ENCODE data around the gene ASAP3. TPM values are rescaled to one million over a fixed set of nuclear protein-coding genes. Genes with fewer than 3 reads are reported as not detected.
A peak's percentile ranks its signal among the peaks of the same experiment; 100 is the strongest.

ASAP3 gene
- total and polyA plus RNA-seq, 9 of the 15 experiments (the other 6 are each of a cell fraction or from before 2014, with no cell fraction given): 1.7 to 31.2 (median 17.4) TPM

DNA sequence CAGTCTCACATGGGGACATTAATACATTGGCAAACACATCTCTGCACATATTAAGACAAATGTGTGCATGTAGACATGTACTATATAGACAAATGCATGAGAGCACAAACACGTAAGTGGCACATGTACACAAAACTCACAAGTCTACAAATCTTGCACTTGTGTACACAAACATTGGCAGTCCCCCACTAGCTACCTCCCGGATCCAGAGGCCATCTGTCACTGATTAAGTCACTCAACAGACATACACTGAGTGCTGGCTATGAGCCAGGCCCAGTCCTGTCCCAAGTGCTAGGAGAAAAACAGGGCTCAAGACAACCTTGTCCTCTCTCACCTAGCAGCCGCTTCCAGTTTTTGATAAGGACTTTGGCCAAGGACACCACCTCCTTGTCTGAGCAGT is 66.4 kb downstream of the ASAP3 start (continued):
- TF ChIP-seq NFRKB (IDR thresholded peaks at IDR 0.05; ENCODE audit: low read depth): no peak
- TF ChIP-seq CBFA2T2 (conservative IDR thresholded peaks at IDR 0.05): peak; percentile 43
- no peak for TF ChIP-seq ZKSCAN8 (CRISPR knock-in tag; IDR thresholded peaks at IDR 0.05)
- TF ChIP-seq, protein P1, sequence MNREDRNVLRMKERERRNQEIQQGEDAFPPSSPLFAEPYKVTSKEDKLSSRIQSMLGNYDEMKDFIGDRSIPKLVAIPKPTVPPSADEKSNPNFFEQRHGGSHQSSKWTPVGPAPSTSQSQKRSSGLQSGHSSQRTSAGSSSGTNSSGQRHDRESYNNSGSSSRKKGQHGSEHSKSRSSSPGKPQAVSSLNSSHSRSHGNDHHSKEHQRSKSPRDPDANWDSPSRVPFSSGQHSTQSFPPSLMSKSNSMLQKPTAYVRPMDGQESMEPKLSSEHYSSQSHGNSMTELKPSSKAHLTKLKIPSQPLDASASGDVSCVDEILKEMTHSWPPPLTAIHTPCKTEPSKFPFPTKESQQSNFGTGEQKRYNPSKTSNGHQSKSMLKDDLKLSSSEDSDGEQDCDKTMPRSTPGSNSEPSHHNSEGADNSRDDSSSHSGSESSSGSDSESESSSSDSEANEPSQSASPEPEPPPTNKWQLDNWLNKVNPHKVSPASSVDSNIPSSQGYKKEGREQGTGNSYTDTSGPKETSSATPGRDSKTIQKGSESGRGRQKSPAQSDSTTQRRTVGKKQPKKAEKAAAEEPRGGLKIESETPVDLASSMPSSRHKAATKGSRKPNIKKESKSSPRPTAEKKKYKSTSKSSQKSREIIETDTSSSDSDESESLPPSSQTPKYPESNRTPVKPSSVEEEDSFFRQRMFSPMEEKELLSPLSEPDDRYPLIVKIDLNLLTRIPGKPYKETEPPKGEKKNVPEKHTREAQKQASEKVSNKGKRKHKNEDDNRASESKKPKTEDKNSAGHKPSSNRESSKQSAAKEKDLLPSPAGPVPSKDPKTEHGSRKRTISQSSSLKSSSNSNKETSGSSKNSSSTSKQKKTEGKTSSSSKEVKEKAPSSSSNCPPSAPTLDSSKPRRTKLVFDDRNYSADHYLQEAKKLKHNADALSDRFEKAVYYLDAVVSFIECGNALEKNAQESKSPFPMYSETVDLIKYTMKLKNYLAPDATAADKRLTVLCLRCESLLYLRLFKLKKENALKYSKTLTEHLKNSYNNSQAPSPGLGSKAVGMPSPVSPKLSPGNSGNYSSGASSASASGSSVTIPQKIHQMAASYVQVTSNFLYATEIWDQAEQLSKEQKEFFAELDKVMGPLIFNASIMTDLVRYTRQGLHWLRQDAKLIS (CRISPR knock-in tag; IDR thresholded peaks at IDR 0.05): no peak
- TF ChIP-seq, protein P2, sequence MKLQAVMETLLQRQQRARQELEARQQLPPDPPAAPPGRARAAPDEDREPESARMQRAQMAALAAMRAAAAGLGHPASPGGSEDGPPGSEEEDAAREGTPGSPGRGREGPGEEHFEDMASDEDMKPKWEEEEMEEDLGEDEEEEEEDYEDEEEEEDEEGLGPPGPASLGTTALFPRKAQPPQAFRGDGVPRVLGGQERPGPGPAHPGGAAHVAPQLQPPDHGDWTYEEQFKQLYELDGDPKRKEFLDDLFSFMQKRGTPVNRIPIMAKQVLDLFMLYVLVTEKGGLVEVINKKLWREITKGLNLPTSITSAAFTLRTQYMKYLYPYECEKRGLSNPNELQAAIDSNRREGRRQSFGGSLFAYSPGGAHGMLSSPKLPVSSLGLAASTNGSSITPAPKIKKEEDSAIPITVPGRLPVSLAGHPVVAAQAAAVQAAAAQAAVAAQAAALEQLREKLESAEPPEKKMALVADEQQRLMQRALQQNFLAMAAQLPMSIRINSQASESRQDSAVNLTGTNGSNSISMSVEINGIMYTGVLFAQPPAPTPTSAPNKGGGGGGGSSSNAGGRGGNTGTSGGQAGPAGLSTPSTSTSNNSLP (IDR thresholded peaks at IDR 0.05; ENCODE audit: borderline replicate concordance, low read depth, low read length): no peak
- TF ChIP-seq RBM34 (IDR thresholded peaks at IDR 0.05; ENCODE audit: borderline replicate concordance, insufficient read depth, low read length): no peak
- TF ChIP-seq, protein P3, sequence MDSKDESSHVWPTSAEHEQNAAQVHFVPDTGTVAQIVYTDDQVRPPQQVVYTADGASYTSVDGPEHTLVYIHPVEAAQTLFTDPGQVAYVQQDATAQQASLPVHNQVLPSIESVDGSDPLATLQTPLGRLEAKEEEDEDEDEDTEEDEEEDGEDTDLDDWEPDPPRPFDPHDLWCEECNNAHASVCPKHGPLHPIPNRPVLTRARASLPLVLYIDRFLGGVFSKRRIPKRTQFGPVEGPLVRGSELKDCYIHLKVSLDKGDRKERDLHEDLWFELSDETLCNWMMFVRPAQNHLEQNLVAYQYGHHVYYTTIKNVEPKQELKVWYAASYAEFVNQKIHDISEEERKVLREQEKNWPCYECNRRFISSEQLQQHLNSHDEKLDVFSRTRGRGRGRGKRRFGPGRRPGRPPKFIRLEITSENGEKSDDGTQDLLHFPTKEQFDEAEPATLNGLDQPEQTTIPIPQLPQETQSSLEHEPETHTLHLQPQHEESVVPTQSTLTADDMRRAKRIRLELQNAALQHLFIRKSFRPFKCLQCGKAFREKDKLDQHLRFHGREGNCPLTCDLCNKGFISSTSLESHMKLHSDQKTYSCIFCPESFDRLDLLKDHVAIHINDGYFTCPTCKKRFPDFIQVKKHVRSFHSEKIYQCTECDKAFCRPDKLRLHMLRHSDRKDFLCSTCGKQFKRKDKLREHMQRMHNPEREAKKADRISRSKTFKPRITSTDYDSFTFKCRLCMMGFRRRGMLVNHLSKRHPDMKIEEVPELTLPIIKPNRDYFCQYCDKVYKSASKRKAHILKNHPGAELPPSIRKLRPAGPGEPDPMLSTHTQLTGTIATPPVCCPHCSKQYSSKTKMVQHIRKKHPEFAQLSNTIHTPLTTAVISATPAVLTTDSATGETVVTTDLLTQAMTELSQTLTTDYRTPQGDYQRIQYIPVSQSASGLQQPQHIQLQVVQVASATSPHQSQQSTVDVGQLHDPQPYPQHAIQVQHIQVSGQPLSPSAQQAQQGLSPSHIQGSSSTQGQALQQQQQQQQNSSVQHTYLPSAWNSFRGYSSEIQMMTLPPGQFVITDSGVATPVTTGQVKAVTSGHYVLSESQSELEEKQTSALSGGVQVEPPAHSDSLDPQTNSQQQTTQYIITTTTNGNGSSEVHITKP (IDR thresholded peaks at IDR 0.05; ENCODE audit: partially characterized antibody): no peak
- TF ChIP-seq, protein P4, sequence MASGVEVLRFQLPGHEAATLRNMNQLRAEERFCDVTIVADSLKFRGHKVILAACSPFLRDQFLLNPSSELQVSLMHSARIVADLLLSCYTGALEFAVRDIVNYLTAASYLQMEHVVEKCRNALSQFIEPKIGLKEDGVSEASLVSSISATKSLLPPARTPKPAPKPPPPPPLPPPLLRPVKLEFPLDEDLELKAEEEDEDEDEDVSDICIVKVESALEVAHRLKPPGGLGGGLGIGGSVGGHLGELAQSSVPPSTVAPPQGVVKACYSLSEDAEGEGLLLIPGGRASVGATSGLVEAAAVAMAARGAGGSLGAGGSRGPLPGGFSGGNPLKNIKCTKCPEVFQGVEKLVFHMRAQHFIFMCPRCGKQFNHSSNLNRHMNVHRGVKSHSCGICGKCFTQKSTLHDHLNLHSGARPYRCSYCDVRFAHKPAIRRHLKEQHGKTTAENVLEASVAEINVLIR (CRISPR knock-in tag; IDR thresholded peaks at IDR 0.05): no peak
- no peak for TF ChIP-seq NCOA2 (IDR thresholded peaks at IDR 0.05; ENCODE audit: partially characterized antibody in 2 of 2)
- TF ChIP-seq NFXL1 (CRISPR knock-in tag; IDR thresholded peaks at IDR 0.05): no peak
- TF ChIP-seq SMARCA4 (IDR thresholded peaks at IDR 0.05): peak; percentile 52; the same call in 1 of the 2 replicates
- TF ChIP-seq ELF4 (CRISPR knock-in tag; IDR thresholded peaks at IDR 0.05): no peak
- no peak for TF ChIP-seq ZNF175 (CRISPR knock-in tag; IDR thresholded peaks at IDR 0.05; ENCODE audit: low read depth)
- peak; percentile 75 for TF ChIP-seq ARID1B (IDR thresholded peaks at IDR 0.05)
- peak; percentile 70 to 84; a peak in 3 of 4 replicates for TF ChIP-seq FOXA3 (CRISPR knock-in tag; conservative IDR thresholded peaks at IDR 0.05 in 1 of 2, IDR thresholded peaks at IDR 0.05 in 1 of 2)
